GM13976 (cell line): ENCODE measurements around the gene RPL15.

Source experiments
- DNase-seq: peaks from one replicate; pipeline ENCODE4 v3.0.0; 2012; ENCODE audit warnings: low spot score
- CTCF ChIP-seq: IDR thresholded peaks from 2 replicates; pipeline ENCODE4 v1.5.1; 2012; ENCODE audit warnings: borderline replicate concordance, mild to moderate bottlenecking; ENCODE audit not compliant: insufficient read depth; ENCODE audit errors: extremely low read depth, missing control alignments, control extremely low read depth
- in situ Hi-C: fragments of 300-500 bp; cut with MboI; formaldehyde crosslinking; loops from one replicate; pipeline ENCODE4 v1.12.0; 2022; ENCODE audit warnings: low sequenced_read_pairs, mixed read lengths, inconsistent platforms; ENCODE audit not compliant: unreplicated experiment

Gene RPL15

DNA sequence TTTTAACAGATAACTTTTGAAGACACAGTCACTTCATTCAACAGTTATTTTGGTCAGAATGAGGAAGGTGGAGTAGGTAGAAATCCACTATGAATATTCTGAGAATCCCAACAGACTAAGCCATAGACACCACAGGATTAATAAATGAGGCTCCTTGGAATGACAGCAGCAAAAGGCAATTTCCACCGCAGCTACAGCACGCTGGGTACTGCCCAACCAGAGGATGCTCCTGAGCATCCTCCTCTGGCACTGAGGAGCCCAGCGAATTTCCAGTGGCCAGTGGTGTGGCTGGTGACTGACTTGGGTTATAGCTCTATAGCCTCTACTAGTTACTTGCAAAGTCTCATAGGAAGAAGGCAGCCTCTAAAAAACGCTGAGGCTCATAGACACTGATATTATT, 24.5 kb downstream of the RPL15 start:
- in situ Hi-C loops, result no loop called here
- no peak for DNase-seq
- TF ChIP-seq CTCF, result no peak

DNA sequence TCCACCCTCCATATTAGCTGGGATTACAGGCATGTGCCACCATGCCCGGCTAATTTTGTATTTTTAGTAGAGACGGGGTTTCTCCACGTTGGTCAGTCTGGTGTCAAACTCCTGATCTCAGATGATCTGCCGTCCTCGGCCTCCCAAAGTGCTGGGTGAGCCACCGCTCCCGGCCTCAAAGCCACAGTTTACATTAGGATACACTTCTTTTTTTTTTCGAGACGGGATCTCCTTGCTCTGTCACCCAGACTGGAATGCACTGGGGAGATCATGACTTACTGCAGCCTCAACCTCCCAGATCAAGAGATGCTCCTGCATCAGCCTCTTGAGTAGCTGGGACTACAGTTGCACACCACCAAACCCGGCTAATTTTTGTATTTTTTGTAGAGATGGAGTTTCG, 25.6 kb downstream of the RPL15 start:
- in situ Hi-C loops, result no loop called here
- no peak for TF ChIP-seq CTCF
- DNase-seq, result no peak

GRCh38 chr3:23944007-23944783, 27.3 kb downstream of the RPL15 start:
- in situ Hi-C loops, result no loop called here
- no peak for DNase-seq
- no peak for TF ChIP-seq CTCF

GRCh38 chr3:23944861-23945662, 28.1 kb downstream of the RPL15 start, which contains the start of gene NR1D2:
TSS of gene NR1D2 (plus strand) at chr3:23945286. CDS start at chr3:23945579, 293 bp downstream.
- peak; percentile 91 for DNase-seq
- no peak for TF ChIP-seq CTCF
- in situ Hi-C loops, result no loop called here

DNA sequence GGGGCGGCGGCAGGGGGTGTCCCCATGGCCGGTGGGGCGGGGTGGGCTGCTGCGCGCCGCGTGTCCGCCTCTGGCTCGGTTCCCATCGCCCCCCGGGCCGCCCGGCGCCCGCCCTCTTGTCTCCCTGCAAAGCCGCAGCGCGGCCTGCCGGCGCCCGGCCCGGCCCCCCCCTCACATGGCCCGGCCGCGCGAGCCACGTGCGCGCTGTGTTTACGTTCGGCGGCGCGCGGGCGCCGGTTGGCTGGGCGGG, 28.7 kb downstream of the RPL15 start:
- in situ Hi-C loops, result no loop called here
- DNase-seq, result no peak
- no peak for TF ChIP-seq CTCF

- peak; percentile 97 for DNase-seq
- no peak for TF ChIP-seq CTCF
- in situ Hi-C loops, result no loop called here
Observed at GRCh38 chr3:23945913-23946687, 29.2 kb downstream of the RPL15 start.
